ENCODE data around the gene WDFY1. TPM values are rescaled to one million over a fixed set of nuclear protein-coding genes. Genes with fewer than 3 reads are reported as not detected.

Gene WDFY1
- total RNA-seq, 3 donors from 2014 or later, result 45.2 to 57.6 (median 46.2) TPM

DNA sequence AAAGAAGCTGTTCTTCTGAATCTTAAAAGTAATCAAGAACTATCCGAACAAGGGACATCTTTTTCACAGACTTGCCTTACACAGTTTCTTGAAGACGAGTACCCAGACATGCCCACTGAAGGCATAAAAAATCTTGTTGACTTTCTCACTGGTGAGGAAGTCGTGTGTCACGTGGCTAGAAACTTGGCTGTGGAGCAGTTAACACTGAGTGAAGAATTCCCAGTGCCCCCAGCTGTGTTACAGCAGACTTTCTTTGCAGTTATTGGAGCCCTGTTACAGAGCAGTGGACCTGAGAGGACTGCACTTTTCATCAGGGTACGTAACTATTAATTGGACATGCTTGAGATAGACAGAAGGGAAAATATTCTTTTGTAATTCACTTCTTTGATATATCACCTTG lies 14.6 kb upstream of the WDFY1 start:
- no peaks in the 10 kb centered on the region for H3K27me3 ChIP-seq
- peak overlapping the region in 1 of 3 donors; percentile 75 for H3K4me3 ChIP-seq
- H3K4me1 ChIP-seq, result peaks cover 0 to 18% of the 10 kb centered on the region in 2 donors
- intact Hi-C loops (cut with DNase I; ENCODE audit: low total_unique reads), result no loop called here
- H3K9me3 ChIP-seq, result no peaks in the 10 kb centered on the region
- no peak for DNase-seq (ENCODE audit: low spot score in 2 of 2)
- TF ChIP-seq, protein P1, sequence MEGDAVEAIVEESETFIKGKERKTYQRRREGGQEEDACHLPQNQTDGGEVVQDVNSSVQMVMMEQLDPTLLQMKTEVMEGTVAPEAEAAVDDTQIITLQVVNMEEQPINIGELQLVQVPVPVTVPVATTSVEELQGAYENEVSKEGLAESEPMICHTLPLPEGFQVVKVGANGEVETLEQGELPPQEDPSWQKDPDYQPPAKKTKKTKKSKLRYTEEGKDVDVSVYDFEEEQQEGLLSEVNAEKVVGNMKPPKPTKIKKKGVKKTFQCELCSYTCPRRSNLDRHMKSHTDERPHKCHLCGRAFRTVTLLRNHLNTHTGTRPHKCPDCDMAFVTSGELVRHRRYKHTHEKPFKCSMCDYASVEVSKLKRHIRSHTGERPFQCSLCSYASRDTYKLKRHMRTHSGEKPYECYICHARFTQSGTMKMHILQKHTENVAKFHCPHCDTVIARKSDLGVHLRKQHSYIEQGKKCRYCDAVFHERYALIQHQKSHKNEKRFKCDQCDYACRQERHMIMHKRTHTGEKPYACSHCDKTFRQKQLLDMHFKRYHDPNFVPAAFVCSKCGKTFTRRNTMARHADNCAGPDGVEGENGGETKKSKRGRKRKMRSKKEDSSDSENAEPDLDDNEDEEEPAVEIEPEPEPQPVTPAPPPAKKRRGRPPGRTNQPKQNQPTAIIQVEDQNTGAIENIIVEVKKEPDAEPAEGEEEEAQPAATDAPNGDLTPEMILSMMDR (IDR thresholded peaks at IDR 0.05), result no peak
- TF ChIP-seq POLR2A (IDR thresholded peaks at IDR 0.05) (no peak), POLR2AphosphoS5 (IDR thresholded peaks at IDR 0.05) (no peak)
- no peak overlapping the region for H3K27ac ChIP-seq
- H3K36me3 ChIP-seq, result no peaks in the 10 kb centered on the region

DNA sequence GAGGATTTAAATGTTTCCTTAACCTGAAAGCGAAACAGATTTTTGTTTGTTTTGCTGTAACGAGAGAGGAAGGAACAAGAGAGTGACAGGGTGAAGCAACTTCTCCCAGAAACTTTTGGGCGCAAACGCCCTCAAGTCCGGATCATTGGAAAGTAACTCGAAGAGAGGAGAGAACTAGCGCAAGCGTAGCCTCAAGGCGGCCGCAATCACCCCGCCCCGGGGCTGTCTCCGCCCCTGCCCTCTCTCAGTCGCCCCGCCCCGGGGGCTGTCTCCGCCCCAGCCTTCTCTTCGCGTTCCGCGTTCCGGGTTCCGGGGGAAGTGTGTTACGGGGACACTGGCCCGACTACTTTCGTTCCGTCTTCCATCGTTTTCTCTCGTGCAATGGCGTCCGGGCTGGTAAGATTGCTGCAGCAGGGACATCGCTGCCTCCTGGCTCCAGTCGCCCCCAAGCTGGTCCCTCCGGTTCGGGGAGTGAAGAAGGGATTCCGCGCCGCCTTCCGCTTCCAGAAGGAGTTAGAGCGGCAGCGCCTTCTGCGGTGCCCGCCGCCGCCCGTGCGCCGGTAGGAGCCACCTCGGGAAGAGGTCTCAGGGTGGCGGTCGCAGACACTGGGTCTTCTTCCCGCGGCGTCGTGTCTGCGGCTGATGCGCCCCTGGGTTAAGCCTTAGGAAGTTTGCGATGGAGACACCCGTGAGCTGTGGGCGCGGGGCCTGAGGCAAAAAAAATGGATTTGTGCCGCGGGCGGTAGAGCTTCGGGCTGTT lies 12.1 kb upstream of the WDFY1 start, which contains the start of gene MRPL44:
TSS of gene MRPL44 (plus strand) at position 372 of the 760 bp plus-strand sequence. CDS start at position 382, 10 bp downstream.
- TF ChIP-seq, protein P1 (IDR thresholded peaks at IDR 0.05), result peak in 1 of 3 donors; percentile 9
- peak; percentile 39 for TF ChIP-seq POLR2A (IDR thresholded peaks at IDR 0.05)
- TF ChIP-seq POLR2AphosphoS5 (IDR thresholded peaks at IDR 0.05), result peak; percentile 83 to 96 (median 93)
- Histone ChIP-seq H3K27me3 (no peaks in the 10 kb centered on the region), H3K4me3 (peak within 1 kb of the TSS; percentile 74 to 92 (median 75)), H3K27ac (peak within 1 kb of the TSS; percentile 77 to 89), H3K4me1 (peaks cover 0 to 18% of the 10 kb centered on the region in 2 donors), H3K36me3 (no peaks in the 10 kb centered on the region), H3K9me3 (no peaks in the 10 kb centered on the region)
- peak; percentile 88 to 97 for DNase-seq (ENCODE audit: low spot score in 2 of 2)
- intact Hi-C loops (cut with DNase I; ENCODE audit: low total_unique reads), result no loop called here

DNA sequence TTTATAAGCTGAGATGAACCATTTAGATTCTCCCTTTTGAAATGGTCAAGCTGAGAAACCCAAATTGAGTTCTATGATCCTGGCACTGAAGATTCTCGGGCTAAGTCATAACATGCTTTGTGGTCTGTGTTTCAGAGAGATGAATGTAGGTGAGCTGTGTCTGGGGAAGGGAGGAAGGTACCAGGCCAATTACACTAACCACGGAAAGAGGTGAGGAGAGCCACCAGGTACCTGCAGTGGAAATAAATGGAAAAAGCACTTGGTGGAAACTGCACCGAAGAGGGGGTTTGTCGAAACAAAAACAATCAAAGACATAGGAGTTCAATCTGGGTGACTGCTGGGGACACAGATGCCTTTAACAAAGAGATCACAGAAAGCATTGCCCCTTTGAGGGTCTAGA lies 11.2 kb upstream of the WDFY1 start:
- no peaks in the 10 kb centered on the region for H3K36me3 ChIP-seq
- peaks cover 0 to 11% of the 10 kb centered on the region in 2 donors for H3K4me1 ChIP-seq
- H3K4me3 ChIP-seq, result peak overlapping the region in 2 of 3 donors; percentile 74 to 75
- DNase-seq (ENCODE audit: low spot score in 2 of 2), result no peak
- no peaks in the 10 kb centered on the region for H3K9me3 ChIP-seq
- intact Hi-C loops (cut with DNase I; ENCODE audit: low total_unique reads), result no loop called here
- TF ChIP-seq, protein P1 (IDR thresholded peaks at IDR 0.05), result no peak
- TF ChIP-seq POLR2AphosphoS5 (IDR thresholded peaks at IDR 0.05), result no peak
- TF ChIP-seq POLR2A (IDR thresholded peaks at IDR 0.05), result no peak
- H3K27me3 ChIP-seq, result no peaks in the 10 kb centered on the region
- H3K27ac ChIP-seq, result peak overlapping the region; percentile 77 to 89

- Histone ChIP-seq H3K27me3 (no peaks in the 10 kb centered on the region), H3K4me1 (no peaks in the 10 kb centered on the region), H3K4me3 (no peak overlapping the region), H3K27ac (no peak overlapping the region), H3K9me3 (no peaks in the 10 kb centered on the region), H3K36me3 (no peaks in the 10 kb centered on the region)
- DNase-seq (ENCODE audit: low spot score in 2 of 2), result no peak
- intact Hi-C loops (cut with DNase I; ENCODE audit: low total_unique reads), result no loop called here
- no peak for TF ChIP-seq POLR2A (IDR thresholded peaks at IDR 0.05)
- TF ChIP-seq POLR2AphosphoS5 (IDR thresholded peaks at IDR 0.05), result no peak
- TF ChIP-seq, protein P1 (IDR thresholded peaks at IDR 0.05), result no peak
Measured at GRCh38 chr2:223954401-223954800, 9.3 kb upstream of the WDFY1 start.

DNA sequence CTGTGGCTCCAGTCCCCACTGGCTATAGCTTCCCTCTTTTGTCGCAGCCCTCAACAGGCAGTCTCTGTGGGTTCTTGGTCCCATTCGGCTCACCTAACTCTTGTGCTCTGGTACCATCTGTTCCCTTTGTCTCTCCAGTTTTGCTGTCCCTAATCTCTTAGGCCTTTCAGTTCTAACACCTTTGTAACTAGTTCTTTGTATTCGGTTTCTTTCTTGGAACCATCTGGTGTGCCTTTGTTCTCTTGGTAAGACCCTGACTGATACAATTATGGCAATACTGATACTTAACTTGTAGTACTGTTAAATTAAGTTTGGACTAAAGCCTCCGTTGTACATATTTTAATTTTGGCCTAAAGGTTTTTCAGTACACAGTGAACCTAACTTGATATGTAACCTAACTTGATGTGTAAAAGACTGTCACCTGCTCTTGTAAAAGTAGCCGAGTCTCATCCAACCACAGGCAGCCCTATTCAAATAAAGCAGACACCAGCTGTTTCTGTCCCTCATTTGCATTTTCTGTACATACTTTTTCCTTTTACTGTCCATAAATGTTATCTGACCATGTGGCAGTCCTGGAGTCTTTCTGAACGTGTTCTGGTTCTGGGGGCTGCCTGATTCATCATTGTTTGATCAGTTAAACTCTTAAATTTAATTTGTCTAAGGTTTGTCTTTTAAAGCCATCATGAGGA lies 7.3 kb upstream of the WDFY1 start:
- Histone ChIP-seq H3K27ac (no peak overlapping the region), H3K27me3 (no peaks in the 10 kb centered on the region), H3K4me3 (no peak overlapping the region), H3K4me1 (no peaks in the 10 kb centered on the region), H3K36me3 (no peaks in the 10 kb centered on the region), H3K9me3 (no peaks in the 10 kb centered on the region)
- TF ChIP-seq, protein P1 (IDR thresholded peaks at IDR 0.05), result no peak
- TF ChIP-seq POLR2AphosphoS5 (IDR thresholded peaks at IDR 0.05), result no peak
- no peak for DNase-seq (ENCODE audit: low spot score in 2 of 2)
- intact Hi-C loops (cut with DNase I; ENCODE audit: low total_unique reads), result no loop called here
